Measurements from ENCODE around the gene TNFAIP8L3.

GRCh38 chr15:51131596-51132290, 37.0 kb upstream of the TNFAIP8L3 start:
- no peak for TF ChIP-seq ZFP30 (CRISPR knock-in tag; IDR thresholded peaks at IDR 0.05)
- TF ChIP-seq ZNF565 (CRISPR knock-in tag; conservative IDR thresholded peaks at IDR 0.05; ENCODE audit: low read depth), result no peak
- no peak for TF ChIP-seq SNAI2 (CRISPR knock-in tag; IDR thresholded peaks at IDR 0.05)
- TF ChIP-seq OSR1 (CRISPR knock-in tag; IDR thresholded peaks at IDR 0.05), result no peak
- TF ChIP-seq ZFP3 (CRISPR knock-in tag; IDR thresholded peaks at IDR 0.05), result no peak
- TF ChIP-seq CSRNP3 (CRISPR knock-in tag; IDR thresholded peaks at IDR 0.05), result no peak
- no peak for TF ChIP-seq TCF4 (CRISPR knock-in tag; IDR thresholded peaks at IDR 0.05; ENCODE audit: borderline replicate concordance)
- TF ChIP-seq ZNF70 (CRISPR knock-in tag; IDR thresholded peaks at IDR 0.05), result no peak

All from SK-N-SH treated with all-trans-retinoic acid at 6 μM for 48 hours (cell line).